ENCODE measurements around the gene TGM3.

Gene TGM3

DNA sequence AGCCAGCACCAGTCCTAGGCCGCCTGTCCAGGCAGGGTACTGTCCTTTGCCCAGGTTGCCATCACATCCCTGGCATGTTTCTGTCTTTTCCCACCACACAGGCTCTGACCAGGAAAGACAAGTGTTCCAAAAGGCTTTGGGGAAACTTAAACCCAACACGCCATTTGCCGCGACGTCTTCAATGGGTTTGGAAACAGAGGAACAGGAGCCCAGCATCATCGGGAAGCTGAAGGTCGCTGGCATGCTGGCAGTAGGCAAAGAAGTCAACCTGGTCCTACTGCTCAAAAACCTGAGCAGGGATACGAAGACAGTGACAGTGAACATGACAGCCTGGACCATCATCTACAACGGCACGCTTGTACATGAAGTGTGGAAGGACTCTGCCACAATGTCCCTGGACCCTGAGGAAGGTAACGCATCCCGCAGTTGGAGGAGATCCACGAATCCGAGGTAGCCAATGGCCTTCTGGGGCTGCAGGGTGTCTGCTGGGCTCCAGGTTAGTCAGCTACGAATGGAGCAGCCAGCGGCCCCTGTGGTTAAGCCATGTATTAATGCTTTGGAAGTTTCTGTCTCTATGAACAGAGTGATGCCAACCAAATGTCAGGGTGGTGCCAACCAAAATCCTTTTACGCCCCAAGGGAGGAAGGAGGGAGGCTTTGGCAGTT is 36.2 kb downstream of the TGM3 start:
- no peak for DNase-seq (ENCODE audit: low read depth, low spot score)
- POLR2A ChIA-PET: no interaction called here
- H3K4me3 ChIP-seq (ENCODE audit: low read depth, low read length): no peak overlapping the region
- TF ChIP-seq, protein P1, sequence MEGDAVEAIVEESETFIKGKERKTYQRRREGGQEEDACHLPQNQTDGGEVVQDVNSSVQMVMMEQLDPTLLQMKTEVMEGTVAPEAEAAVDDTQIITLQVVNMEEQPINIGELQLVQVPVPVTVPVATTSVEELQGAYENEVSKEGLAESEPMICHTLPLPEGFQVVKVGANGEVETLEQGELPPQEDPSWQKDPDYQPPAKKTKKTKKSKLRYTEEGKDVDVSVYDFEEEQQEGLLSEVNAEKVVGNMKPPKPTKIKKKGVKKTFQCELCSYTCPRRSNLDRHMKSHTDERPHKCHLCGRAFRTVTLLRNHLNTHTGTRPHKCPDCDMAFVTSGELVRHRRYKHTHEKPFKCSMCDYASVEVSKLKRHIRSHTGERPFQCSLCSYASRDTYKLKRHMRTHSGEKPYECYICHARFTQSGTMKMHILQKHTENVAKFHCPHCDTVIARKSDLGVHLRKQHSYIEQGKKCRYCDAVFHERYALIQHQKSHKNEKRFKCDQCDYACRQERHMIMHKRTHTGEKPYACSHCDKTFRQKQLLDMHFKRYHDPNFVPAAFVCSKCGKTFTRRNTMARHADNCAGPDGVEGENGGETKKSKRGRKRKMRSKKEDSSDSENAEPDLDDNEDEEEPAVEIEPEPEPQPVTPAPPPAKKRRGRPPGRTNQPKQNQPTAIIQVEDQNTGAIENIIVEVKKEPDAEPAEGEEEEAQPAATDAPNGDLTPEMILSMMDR (IDR thresholded peaks at IDR 0.05; ENCODE audit: insufficient read depth, low read length, missing control alignments): no peak
- CTCF ChIA-PET: interaction anchor here (1.5 kb wide), 1 partner anchor 71 kb away, joined by 3 read pairs; no protein-coding TSS in a partner anchor

- TF ChIP-seq, protein P1 (IDR thresholded peaks at IDR 0.05; ENCODE audit: insufficient read depth, low read length, missing control alignments): no peak
- CTCF ChIA-PET: no interaction called here
- H3K4me3 ChIP-seq (ENCODE audit: low read depth, low read length): no peak overlapping the region
- POLR2A ChIA-PET: no interaction called here
- DNase-seq (ENCODE audit: low read depth, low spot score): no peak
These were observed 36.9 kb downstream of the TGM3 start for GRCh38 chr20:2332711-2333110.

DNA sequence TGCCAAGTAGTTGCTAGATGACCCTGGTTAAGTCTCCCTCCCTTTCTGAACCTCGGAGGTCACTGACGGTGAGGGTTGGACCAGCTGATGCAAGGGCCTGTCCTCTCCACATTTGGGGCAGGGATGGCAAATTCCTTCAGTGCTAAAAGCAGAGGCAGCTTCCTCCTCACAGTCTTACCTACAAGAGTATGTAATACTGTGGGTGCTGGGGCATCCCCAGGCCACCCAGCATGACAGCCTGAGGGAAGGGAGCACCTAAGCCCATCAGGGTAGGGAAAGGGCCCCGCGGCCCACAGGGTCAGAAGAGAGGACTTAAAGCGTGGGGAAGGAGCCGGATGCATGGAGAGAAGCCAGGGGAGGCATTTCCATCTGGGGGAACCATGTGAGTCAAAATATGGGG is 38.0 kb downstream of the TGM3 start:
- no peak for DNase-seq (ENCODE audit: low read depth, low spot score)
- ChIA-PET CTCF (no interaction called here), POLR2A (interaction anchor here (0.8 kb wide), 1 partner anchor 19 kb away, joined by 3 read pairs; no protein-coding TSS in a partner anchor)
- H3K4me3 ChIP-seq (ENCODE audit: low read depth, low read length): no peak overlapping the region
- TF ChIP-seq, protein P1 (IDR thresholded peaks at IDR 0.05; ENCODE audit: insufficient read depth, low read length, missing control alignments): no peak

DNA sequence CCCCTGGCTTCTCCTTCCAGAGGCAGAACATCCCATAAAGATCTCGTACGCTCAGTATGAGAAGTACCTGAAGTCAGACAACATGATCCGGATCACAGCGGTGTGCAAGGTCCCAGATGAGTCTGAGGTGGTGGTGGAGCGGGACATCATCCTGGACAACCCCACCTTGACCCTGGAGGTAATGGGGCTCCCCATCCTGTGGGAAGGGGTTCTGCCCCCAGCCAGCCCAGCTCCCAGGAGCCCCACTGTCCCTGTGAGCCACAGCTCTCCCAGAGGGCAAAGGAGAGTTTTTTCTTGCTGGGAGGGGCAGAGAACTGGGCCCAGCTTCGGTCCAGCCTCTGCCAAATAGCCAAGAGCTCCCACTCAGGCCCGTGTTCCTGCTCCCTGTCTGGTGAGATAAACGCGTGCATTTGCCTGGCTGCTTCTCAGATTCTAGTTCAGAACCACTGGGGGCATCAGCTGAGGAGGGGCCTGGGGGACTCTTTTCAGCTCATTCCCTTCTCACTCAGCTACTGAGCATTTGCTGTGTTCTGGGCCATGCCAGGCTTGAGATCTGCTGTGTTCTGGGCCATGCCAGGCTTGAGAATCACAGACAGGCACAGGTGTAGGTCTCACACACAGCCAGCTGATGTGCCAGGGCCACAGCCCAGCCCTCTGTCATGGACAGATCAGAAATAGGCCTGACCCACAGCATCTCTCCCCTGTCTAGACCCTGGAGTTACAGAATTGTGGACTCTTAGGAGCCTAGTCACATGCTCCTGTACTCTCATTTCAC is 39.5 kb downstream of the TGM3 start:
- ChIA-PET CTCF (no interaction called here), POLR2A (no interaction called here)
- DNase-seq (ENCODE audit: low read depth, low spot score): no peak
- TF ChIP-seq, protein P1 (IDR thresholded peaks at IDR 0.05; ENCODE audit: insufficient read depth, low read length, missing control alignments): no peak
- no peak overlapping the region for H3K4me3 ChIP-seq (ENCODE audit: low read depth, low read length)

DNA sequence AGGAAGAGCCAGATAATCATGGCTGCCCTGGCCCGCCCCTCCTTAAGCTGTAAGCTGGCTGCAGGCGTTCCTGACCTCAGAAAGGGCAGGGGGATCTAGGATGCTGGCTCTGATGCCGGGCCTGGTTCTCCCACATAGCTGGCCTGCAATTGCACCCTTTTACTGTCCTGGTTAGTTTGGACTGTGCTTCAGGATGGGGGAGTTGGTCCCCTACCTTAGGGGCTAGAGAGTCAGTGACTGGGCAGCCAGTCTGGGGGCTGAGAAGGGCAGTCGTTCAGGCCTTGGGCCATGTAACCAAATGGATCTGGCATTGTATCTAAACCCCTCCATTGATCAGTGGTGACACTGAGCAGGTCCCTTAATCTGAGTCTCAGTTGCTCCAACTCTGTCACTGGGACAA is 40.7 kb downstream of the TGM3 start:
- ChIA-PET POLR2A (no interaction called here), CTCF (interaction anchor here (0.9 to 1.0 kb wide), 2 partner anchors 12 to 116 kb away, joined by 3 read pairs; no protein-coding TSS in a partner anchor)
- H3K4me3 ChIP-seq (ENCODE audit: low read depth, low read length): no peak overlapping the region
- no peak for DNase-seq (ENCODE audit: low read depth, low spot score)
- TF ChIP-seq, protein P1 (IDR thresholded peaks at IDR 0.05; ENCODE audit: insufficient read depth, low read length, missing control alignments): no peak

GRCh38 chr20:2337142-2337541 is 41.3 kb downstream of the TGM3 start:
- POLR2A ChIA-PET: no interaction called here
- no peak overlapping the region for H3K4me3 ChIP-seq (ENCODE audit: low read depth, low read length)
- TF ChIP-seq, protein P1 (IDR thresholded peaks at IDR 0.05; ENCODE audit: insufficient read depth, low read length, missing control alignments): no peak

More at GRCh38 chr20:2337142-2337541, 41.3 kb downstream of the TGM3 start:
- DNase-seq (ENCODE audit: low read depth, low spot score): no peak
- CTCF ChIA-PET: interaction anchor here (0.9 to 1.0 kb wide), 2 partner anchors 13 to 115 kb away, joined by 3 read pairs; no protein-coding TSS in a partner anchor

Data from AG04449 (cell line).